Measurements from ENCODE around the gene TRIM54. TPM values are rescaled to one million over a fixed set of nuclear protein-coding genes. Genes with fewer than 3 reads are reported as not detected.

Gene TRIM54, protein sequence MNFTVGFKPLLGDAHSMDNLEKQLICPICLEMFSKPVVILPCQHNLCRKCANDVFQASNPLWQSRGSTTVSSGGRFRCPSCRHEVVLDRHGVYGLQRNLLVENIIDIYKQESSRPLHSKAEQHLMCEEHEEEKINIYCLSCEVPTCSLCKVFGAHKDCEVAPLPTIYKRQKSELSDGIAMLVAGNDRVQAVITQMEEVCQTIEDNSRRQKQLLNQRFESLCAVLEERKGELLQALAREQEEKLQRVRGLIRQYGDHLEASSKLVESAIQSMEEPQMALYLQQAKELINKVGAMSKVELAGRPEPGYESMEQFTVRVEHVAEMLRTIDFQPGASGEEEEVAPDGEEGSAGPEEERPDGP
- not detected in 2 replicates for total RNA-seq (2014; rRNA removed; shearing (Covaris generic))

DNA sequence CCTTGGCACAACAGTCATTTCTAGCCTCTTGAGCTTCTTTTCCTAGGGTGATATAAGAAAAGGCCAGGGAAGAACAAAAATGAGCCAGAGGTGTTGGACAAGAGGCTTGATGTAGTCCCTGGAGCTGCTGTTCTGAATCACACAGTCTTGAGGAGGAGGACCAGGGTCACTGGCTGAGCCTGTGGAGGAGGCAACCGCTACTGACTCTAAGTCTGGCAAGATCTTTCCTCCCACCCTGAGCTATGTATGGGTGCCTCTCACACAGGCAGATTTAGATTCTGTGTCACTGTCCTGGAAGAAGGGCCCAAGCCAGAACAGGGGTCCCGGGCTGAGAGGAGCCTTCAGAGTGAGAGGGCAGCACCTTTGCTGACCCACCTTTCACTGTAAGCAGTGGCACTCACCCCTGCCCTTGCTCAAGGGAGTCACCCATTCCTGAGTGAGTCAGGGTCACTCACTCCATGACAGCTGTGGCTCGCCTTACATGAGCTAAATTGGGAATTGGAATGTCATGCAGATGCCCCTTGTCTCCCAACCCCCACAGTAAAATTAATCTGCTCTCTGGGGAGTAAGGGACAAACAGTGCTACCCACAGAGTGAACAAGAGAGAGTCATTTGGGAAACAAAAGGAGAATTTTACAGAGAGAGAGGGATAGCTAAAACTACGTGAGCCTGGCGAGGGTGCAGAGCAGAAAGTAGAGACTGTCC is at the start of gene TRIM54:
Gene TRIM54, plus strand, starts transcription at position 575 of the 705 bp plus-strand sequence. CDS start 303 bp downstream, outside the sequence.
- DNase-seq (ENCODE audit: low read depth): no peak

GRCh38 chr2:27233341-27233740 is 48.9 kb upstream of the TRIM54 start:
- no peak for DNase-seq (ENCODE audit: low read depth)

GRCh38 chr2:27236136-27236535 is 46.1 kb upstream of the TRIM54 start:
- DNase-seq (ENCODE audit: low read depth): no peak

GRCh38 chr2:27236626-27237025 is 45.6 kb upstream of the TRIM54 start:
- no peak for DNase-seq (ENCODE audit: low read depth)

GRCh38 chr2:27237341-27237945 is 44.8 kb upstream of the TRIM54 start:
- DNase-seq (ENCODE audit: low read depth): no peak

DNA sequence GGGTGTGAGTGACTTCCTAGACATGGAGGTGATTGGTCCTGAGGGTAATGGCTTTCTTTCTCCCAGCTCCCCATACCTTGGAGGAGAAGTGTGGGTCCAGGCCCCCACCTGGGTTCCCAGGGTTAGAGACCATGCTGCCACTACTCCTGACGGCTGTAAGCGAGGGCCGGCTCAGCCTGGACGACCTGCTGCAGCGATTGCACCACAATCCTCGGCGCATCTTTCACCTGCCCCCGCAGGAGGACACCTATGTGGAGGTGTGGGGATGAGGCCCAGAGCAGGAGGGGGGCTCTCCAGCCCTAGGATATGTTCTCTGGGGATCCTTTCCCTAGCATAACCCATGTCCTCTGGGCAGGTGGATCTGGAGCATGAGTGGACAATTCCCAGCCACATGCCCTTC is 43.3 kb upstream of the TRIM54 start:
- DNase-seq (ENCODE audit: low read depth): no peak

DNA sequence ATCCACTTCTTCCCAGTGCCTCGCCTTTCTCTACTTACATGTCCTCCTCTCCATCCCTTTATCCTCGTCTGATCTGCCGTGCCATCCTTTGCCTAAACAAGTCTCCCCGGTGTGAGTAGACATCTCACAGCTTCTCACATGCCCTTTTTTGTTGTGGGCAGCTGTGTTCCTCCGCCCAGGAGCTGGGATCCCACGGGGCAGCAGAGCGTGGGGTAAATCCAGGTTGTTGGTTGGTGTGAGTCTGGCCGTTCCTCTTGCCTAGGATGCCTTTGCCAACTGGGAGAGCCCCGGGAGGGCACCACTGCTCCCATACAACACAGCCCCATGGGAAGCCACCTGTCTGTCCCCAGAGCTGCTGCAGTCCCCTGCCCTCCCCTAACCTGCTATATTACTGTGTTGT is 41.8 kb upstream of the TRIM54 start:
- no peak for DNase-seq (ENCODE audit: low read depth)

- no peak for DNase-seq (ENCODE audit: low read depth)
These were observed 40.2 kb upstream of the TRIM54 start for GRCh38 chr2:27241761-27242613.

GRCh38 chr2:27242614-27242951 is 39.6 kb upstream of the TRIM54 start:
- DNase-seq (ENCODE audit: low read depth): no peak

- DNase-seq (ENCODE audit: low read depth): no peak
These were observed 38.7 kb upstream of the TRIM54 start for GRCh38 chr2:27243391-27244130.

DNA sequence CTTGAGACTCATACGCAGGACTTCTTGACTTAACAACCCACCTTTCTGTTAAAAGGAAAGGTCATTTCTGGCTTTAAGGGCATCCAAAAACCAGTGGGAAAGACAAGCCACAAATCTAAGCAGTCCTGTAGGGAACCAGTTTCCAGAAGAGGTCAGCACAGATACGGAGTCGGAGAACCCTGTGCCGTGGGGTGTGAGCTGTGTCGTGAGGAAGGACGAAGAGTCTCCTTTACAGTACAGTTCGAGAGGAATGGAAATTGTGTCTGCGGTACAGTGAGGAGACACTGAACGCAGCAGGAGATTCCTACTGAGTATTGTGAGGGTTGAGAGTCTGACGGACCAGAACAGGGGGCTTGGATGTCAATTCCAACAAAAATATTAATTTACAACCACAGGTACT is 37.1 kb upstream of the TRIM54 start:
- no peak for DNase-seq (ENCODE audit: low read depth)

DNA sequence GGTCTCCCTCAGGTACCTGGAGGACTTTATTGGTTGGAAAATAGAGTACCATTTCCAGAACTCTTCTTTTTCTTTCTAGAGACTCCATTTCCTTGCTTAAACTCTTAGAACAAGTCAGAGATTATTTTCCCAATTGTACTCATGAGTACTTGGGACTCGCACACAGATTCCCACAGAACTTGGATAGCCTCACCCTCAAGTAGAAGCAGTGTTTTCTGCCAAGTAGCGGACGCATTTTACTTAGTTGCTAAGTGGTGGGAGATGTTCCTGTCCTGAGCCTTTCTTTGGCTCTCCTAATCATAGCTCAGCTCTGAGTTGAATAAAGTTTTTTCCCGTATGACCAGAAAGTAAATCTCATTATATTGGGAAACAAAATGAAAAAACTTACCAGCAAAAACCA is 36.6 kb upstream of the TRIM54 start:
- DNase-seq (ENCODE audit: low read depth): no peak

GRCh38 chr2:27247893-27248292 is 34.3 kb upstream of the TRIM54 start:
- DNase-seq (ENCODE audit: low read depth): no peak

- peak; percentile 46 for DNase-seq (ENCODE audit: low read depth)
These were observed 32.9 kb upstream of the TRIM54 start for GRCh38 chr2:27249159-27249890.

DNA sequence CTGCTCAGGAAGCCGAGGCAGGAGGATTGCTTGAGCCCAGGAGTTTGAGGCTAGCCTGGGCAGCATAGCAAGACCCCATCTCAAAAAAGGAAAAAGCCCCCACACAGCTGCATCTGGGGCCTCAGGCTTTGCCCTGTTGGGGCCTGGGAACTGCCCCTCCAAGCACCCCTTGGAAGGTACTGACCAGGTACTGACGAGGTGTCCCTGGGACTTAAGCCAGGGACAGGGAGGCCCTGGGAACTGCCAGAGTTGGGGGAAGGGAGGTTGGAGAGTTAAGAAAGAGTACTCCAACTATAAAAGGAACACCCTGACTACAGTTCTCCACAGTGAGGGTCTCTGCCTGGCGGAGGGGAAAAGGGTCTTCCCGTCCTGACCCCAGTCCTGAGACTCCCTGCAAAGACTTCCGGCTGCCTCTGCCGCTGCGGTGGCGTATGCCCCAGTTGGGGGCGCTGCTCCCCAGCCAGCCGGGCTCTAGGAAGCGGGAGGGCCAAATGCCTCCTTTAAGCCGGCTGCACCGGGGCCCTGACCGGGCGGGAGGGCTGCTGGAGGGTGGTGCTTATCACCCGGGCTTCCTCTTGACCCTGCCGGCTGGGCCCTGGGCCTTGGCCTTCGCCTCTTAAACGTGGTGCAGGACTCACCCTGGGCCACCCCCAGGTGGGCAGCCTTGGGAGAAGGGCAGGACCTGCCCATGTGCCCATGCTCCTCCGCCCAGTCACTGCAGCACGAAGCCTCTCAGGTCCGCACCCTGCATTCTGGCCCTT is 32.2 kb upstream of the TRIM54 start:
- peak; percentile 69 for DNase-seq (ENCODE audit: low read depth)

DNA sequence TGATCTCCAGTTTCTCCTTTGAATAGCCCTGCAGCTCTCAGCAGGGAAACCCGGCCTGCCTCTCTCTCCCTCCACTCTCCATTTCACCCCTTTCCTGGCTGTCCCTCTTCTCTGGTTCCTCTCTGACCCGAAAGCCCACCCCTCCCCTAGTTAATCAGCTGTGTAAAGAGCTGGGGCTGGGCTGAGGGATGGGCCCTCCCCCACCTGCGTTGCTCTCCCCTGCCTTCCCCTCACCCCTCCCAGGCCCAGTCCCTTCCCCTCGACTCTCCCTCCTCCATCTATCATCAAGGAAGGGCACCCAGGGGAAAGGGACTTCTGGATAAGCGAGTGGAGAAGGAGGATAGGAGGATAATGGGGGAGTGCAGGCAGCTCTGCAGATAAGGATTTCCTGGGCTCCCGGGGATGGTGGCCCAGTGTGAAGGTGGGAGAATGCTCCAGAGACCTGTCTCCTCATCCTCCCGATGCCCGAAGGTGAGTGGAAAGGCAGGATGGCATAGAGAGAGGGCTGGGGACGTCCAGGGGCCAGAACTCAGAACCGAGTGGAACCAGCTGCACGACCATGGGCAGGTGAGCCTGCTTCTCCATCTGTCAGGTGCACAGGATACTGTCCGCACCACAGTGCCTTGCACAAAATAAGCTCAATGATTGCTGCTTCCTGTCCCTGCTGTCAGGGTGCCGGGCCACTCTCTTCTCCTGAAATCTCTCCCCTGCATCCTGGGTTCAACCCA is 31.4 kb upstream of the TRIM54 start:
- no peak for DNase-seq (ENCODE audit: low read depth)

- DNase-seq (ENCODE audit: low read depth): no peak
These were observed 30.5 kb upstream of the TRIM54 start for GRCh38 chr2:27251766-27252165.

- DNase-seq (ENCODE audit: low read depth): no peak
These were observed 27.0 kb upstream of the TRIM54 start for GRCh38 chr2:27255187-27255586.

- DNase-seq (ENCODE audit: low read depth): no peak
These were observed 26.6 kb upstream of the TRIM54 start for GRCh38 chr2:27255660-27256059.
